IMR-90 (cell line): ENCODE results near the gene TNPO1. TPM values are rescaled to one million over a fixed set of nuclear protein-coding genes. Genes with fewer than 3 reads are reported as not detected.

Source experiments
- ATAC-seq: fragments of 200-7000 bp; cut with Tn5 transposase; 2 replicates; pipeline ENCODE4 v1.9.1; 2020; ENCODE audit warnings: low read depth, mild to moderate bottlenecking, moderate library complexity
- BruUV-seq: library from RNA; stranded (reverse); fragments of 400-500 nt; replicated peaks from 2 replicates; lab custom pipeline; 2021; lab: Mats Ljungman, UMichigan
- CTCF ChIA-PET: fragments of 300-600 bp; formaldehyde crosslinking; extraction: SDS; loops from one replicate; lab custom pipeline; 2021; ENCODE audit warnings: antibody characterized with exemption; lab: Yijun Ruan, JAX
- POLR2A ChIA-PET: fragments of 300-600 bp; sonication (Branson Sonifier 250); formaldehyde crosslinking; loops from one replicate; lab custom pipeline; 2022; ENCODE audit warnings: antibody characterized with exemption; ENCODE audit not compliant: unreplicated experiment; lab: Charles Lee
- DNase-seq: peaks from one replicate; pipeline ENCODE4 v3.0.0; 2013
- H2AFZ ChIP-seq: replicated peaks from 2 replicates; pipeline ENCODE3; 2013; ENCODE audit warnings: low read length, mild to moderate bottlenecking; ENCODE audit not compliant: poor library complexity
- H2AK5ac ChIP-seq: 2 replicates; pipeline ENCODE4 v1.6.1; 2013; ENCODE audit warnings: low read depth, low read length, inconsistent platforms
- H2AK9ac ChIP-seq: replicated peaks from 2 replicates; pipeline ENCODE3; 2013; ENCODE audit warnings: mild to moderate bottlenecking, low read depth, low read length, moderate library complexity; ENCODE audit not compliant: poor library complexity
- H2BK120ac ChIP-seq: 2 replicates; pipeline ENCODE4 v1.6.1; 2013; ENCODE audit warnings: low read depth, low read length, inconsistent platforms
- H2BK15ac ChIP-seq: 3 replicates; pipeline ENCODE4 v1.6.1; 2013; ENCODE audit warnings: low read depth, low read length, inconsistent platforms
- H2BK20ac ChIP-seq: 2 replicates; pipeline ENCODE4 v1.6.1; 2013; ENCODE audit warnings: low read depth, mild to moderate bottlenecking, inconsistent platforms, low read length, moderate library complexity
- H2BK5ac ChIP-seq: 2 replicates; pipeline ENCODE4 v1.6.1; 2013; ENCODE audit warnings: mild to moderate bottlenecking, low read depth, low read length, inconsistent platforms; ENCODE audit not compliant: poor library complexity, severe bottlenecking
- H3K14ac ChIP-seq: replicated peaks from 2 replicates; pipeline ENCODE4 v1.6.1; 2013; ENCODE audit warnings: low read depth, low read length, inconsistent platforms
- H3K18ac ChIP-seq: 2 replicates; pipeline ENCODE4 v1.6.1; 2013; ENCODE audit warnings: low read depth, low read length, control low read depth
- H3K23ac ChIP-seq: 2 replicates; pipeline ENCODE4 v1.6.1; 2013; ENCODE audit warnings: low read depth, low read length, inconsistent platforms
- H3K27ac ChIP-seq: 2 replicates; pipeline ENCODE4 v1.5.1; 2013; ENCODE audit warnings: mild to moderate bottlenecking, control low read depth, low read length; ENCODE audit not compliant: insufficient read depth
- H3K27me3 ChIP-seq: 2 replicates; pipeline ENCODE4 v1.6.1; 2013; ENCODE audit warnings: low read length; ENCODE audit not compliant: control insufficient read depth, insufficient read depth
- H3K36me3 ChIP-seq: 2 replicates; pipeline ENCODE4 v1.6.1; 2013; ENCODE audit warnings: low read length, mixed read lengths; ENCODE audit not compliant: control insufficient read depth, insufficient read depth
- H3K4ac ChIP-seq: 2 replicates; pipeline ENCODE4 v1.6.1; 2013; ENCODE audit warnings: low read depth, low read length, inconsistent platforms
- H3K4me1 ChIP-seq: 2 replicates; pipeline ENCODE4 v1.6.1; 2013; ENCODE audit warnings: low read length, mixed read lengths; ENCODE audit not compliant: control insufficient read depth, insufficient read depth
- H3K4me2 ChIP-seq: 2 replicates; pipeline ENCODE4 v1.6.1; 2013; ENCODE audit warnings: low read depth, mild to moderate bottlenecking, control low read depth, low read length, moderate library complexity
- H3K4me3 ChIP-seq: 2 replicates; pipeline ENCODE4 v1.5.1; 2013; ENCODE audit warnings: low read depth, mild to moderate bottlenecking, control low read depth, low read length, moderate library complexity; ENCODE audit not compliant: insufficient read depth
- H3K56ac ChIP-seq: 2 replicates; pipeline ENCODE4 v1.6.1; 2013; ENCODE audit warnings: low read length, inconsistent platforms; ENCODE audit not compliant: insufficient read depth; ENCODE audit errors: extremely low read depth
- H3K79me1 ChIP-seq, 2 experiments: 2 replicates each; pipeline ENCODE4 v1.6.1; 2013; ENCODE audit warnings: low read length in 2 of 2, inconsistent platforms in 1 of 2, low read depth in 1 of 2
- H3K9ac ChIP-seq: 2 replicates; pipeline ENCODE4 v1.6.1; 2013; ENCODE audit warnings: low read depth, low read length, control low read depth
- H3K9me1 ChIP-seq: 2 replicates; pipeline ENCODE4 v1.6.1; 2013; ENCODE audit warnings: low read length, inconsistent platforms; ENCODE audit not compliant: insufficient read depth
- H3K9me3 ChIP-seq: 2 replicates; pipeline ENCODE4 v1.6.1; 2013; ENCODE audit warnings: low read length; ENCODE audit not compliant: control insufficient read depth, insufficient read depth
- H4K20me1 ChIP-seq: 2 replicates; pipeline ENCODE4 v1.6.1; 2013; ENCODE audit warnings: low read length, inconsistent platforms; ENCODE audit not compliant: insufficient read depth
- H4K5ac ChIP-seq: 2 replicates; pipeline ENCODE4 v1.6.1; 2013; ENCODE audit warnings: mild to moderate bottlenecking, low read depth, low read length, control low read depth
- H4K8ac ChIP-seq, 2 experiments: 2 replicates each; pipeline ENCODE4 v1.6.1; 2013; ENCODE audit warnings: low read depth in 2 of 2, low read length in 2 of 2, control low read depth in 1 of 2, inconsistent platforms in 1 of 2
- H4K91ac ChIP-seq: 2 replicates; pipeline ENCODE4 v1.6.1; 2013; ENCODE audit warnings: low read depth, low read length, inconsistent platforms; ENCODE audit not compliant: insufficient read depth
- BHLHE40 ChIP-seq: fragments of 150-350 bp; IDR thresholded peaks from 2 replicates; pipeline ENCODE4 v1.6.1; 2016; ENCODE audit warnings: mild to moderate bottlenecking, low read depth, low read length
- CEBPB ChIP-seq: IDR thresholded peaks from 2 replicates; pipeline ENCODE4 v1.6.1; 2012; ENCODE audit warnings: low read depth, low read length, improper control_type of control experiment
- FOS ChIP-seq: fragments of 150-350 bp; IDR thresholded peaks from 2 replicates; pipeline ENCODE4 v1.6.1; 2016; ENCODE audit warnings: low read depth, low read length
- MXI1 ChIP-seq: IDR thresholded peaks from 2 replicates; pipeline ENCODE4 v1.6.1; 2012; ENCODE audit warnings: low read depth, mild to moderate bottlenecking, low read length, moderate library complexity, borderline replicate concordance
- NFE2L2 ChIP-seq: fragments of 150-350 bp; IDR thresholded peaks from 2 replicates; pipeline ENCODE4 v1.6.1; 2016; ENCODE audit warnings: low read depth, mild to moderate bottlenecking, low read length
- RFX5 ChIP-seq: IDR thresholded peaks from 2 replicates; pipeline ENCODE4 v1.8.0; 2012; ENCODE audit warnings: low read depth, mild to moderate bottlenecking, low read length, moderate library complexity
- SMC3 ChIP-seq: fragments of 150-350 bp; IDR thresholded peaks from 2 replicates; pipeline ENCODE4 v1.6.1; 2016; ENCODE audit warnings: low read depth, mild to moderate bottlenecking, antibody characterized with exemption, low read length, moderate library complexity
- WGBS, 2 experiments: methylation state at CpG; one replicate each; pipeline versions ENCODE4 v1.1.5 to v1.1.7; 2013; ENCODE audit warnings: missing lambda C conversion rate in 2 of 2; ENCODE audit not compliant: insufficient read length in 1 of 2; ENCODE audit errors: extremely low coverage in 2 of 2; 5-methylcytosine and 5-hydroxymethylcytosine counted together
- dilution Hi-C: fragments of 300-500 bp; cut with HindIII; formaldehyde crosslinking; loops from one replicate; pipeline ENCODE4 v1.14.3; 2018; ENCODE audit warnings: low sequenced_read_pairs; ENCODE audit not compliant: unreplicated experiment
- in situ Hi-C: fragments of 300-500 bp; cut with MboI; formaldehyde crosslinking; loops from 3 replicates; pipeline ENCODE4 v1.14.3; 2019; ENCODE audit warnings: low sequenced_read_pairs, inconsistent platforms, mixed read lengths
- intact Hi-C: fragments of 100-400 bp; cut with micrococcal nuclease; formaldehyde crosslinking; loops from 2 replicates; pipeline ENCODE4 v1.10.0; 2022
- polyA plus RNA-seq, 3 experiments: library from polyadenylated mRNA; depleted of rRNA; stranded (reverse); fragments of >200 nt; gene quantifications; 2 replicates each; pipeline ENCODE4 v1.2.3, GENCODE V29; 2012; ENCODE audit warnings: low replicate concordance in 1 of 3
- total RNA-seq: library from RNA; depleted of rRNA; stranded (reverse); fragments of >200 nt; gene quantifications from 2 replicates; pipeline ENCODE4 v1.2.3, GENCODE V29; 2012
- TF ChIP-seq, protein P1 (sequence below): fragments of 150-350 bp; IDR thresholded peaks from 2 replicates; pipeline ENCODE4 v1.6.1; 2017; ENCODE audit warnings: mild to moderate bottlenecking, antibody characterized with exemption, low read length, low read depth

Gene TNPO1
- total and polyA plus RNA-seq, 2 of the 4 experiments (the other 2 are of a cell fraction), result 45.5 to 400 TPM

DNA sequence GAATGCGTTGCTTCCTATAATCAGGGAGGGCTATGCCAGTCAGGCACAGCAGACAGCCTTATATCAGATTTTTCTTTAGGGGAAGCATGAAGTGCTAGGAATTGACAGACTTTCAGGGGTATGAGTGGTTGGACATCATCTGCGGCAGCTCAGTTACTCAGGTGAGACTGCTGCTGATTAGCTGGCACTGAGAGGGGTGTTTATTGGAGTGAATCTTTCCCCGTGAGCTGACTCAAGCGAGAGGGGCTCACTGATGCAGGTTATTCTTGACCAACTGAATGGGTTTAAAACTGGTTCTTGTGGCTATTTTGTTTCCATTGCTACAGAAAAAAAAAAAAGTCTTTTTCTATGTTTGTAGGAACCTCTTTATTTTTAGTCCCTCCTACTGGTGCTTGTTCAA is 46.2 kb upstream of the TNPO1 start:
- Histone ChIP-seq H3K27ac (no peak overlapping the region), H2BK20ac (no peak overlapping the region), H3K18ac (no peak overlapping the region), H3K9ac (no peak overlapping the region), H2BK15ac (no peak overlapping the region), H3K56ac (no peak overlapping the region), H2BK5ac (no peak overlapping the region), H3K36me3 (no peaks in the 10 kb centered on the region), H2AK5ac (no peak overlapping the region), H3K27me3 (peaks cover 13% of the 10 kb centered on the region), H3K14ac (no peak overlapping the region), H3K4ac (no peak overlapping the region), H3K4me2 (no peak overlapping the region), H2AK9ac (no peak overlapping the region), H3K4me1 (no peaks in the 10 kb centered on the region), H3K9me1 (no peaks in the 10 kb centered on the region), H3K23ac (no peak overlapping the region), H4K8ac (no peak overlapping the region), H4K5ac (no peak overlapping the region), H3K79me1 (no peaks in the 10 kb centered on the region), H2BK120ac (no peak overlapping the region), H2AFZ (no peak overlapping the region), H4K20me1 (no peaks in the 10 kb centered on the region), H3K9me3 (no peaks in the 10 kb centered on the region), H4K91ac (no peak overlapping the region), H3K4me3 (no peak overlapping the region)
- intact Hi-C loops, result no loop called here
- POLR2A ChIA-PET, result no interaction called here
- in situ Hi-C loops, result no loop called here
- 100% methylated on average over 1 of the region's 4 CpGs; no CpG with 5 or more reads in 1 of the 2 experiments for WGBS, 2 experiments
- no TSS peak for BruUV-seq
- DNase-seq (no peak), ATAC-seq (no peak)
- CTCF ChIA-PET, result no interaction called here
- dilution Hi-C loops, result no loop called here
- TF ChIP-seq NFE2L2 (no peak), FOS (no peak), SMC3 (no peak), RFX5 (no peak), BHLHE40 (no peak), CEBPB (no peak), MXI1 (no peak)
- TF ChIP-seq, protein P1, sequence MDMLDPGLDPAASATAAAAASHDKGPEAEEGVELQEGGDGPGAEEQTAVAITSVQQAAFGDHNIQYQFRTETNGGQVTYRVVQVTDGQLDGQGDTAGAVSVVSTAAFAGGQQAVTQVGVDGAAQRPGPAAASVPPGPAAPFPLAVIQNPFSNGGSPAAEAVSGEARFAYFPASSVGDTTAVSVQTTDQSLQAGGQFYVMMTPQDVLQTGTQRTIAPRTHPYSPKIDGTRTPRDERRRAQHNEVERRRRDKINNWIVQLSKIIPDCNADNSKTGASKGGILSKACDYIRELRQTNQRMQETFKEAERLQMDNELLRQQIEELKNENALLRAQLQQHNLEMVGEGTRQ, result no peak
